Measurements from ENCODE around the gene RASGRP3.

RASGRP3 gene

GRCh38 chr2:33484042-33484621, 7.7 kb downstream of the RASGRP3 start:
- Histone ChIP-seq H3K9ac (ENCODE audit: low read depth, low read length) (no peak overlapping the region), H3K4me1 (ENCODE audit: insufficient read depth, low read length) (no peaks in the 10 kb centered on the region), H3K27me3 (ENCODE audit: insufficient read depth, low read length) (no peaks in the 10 kb centered on the region), H3K9me3 (ENCODE audit: insufficient read depth, low read depth, low read length) (peaks cover 5% of the 10 kb centered on the region), H3K4me3 (ENCODE audit: low read length) (no peak overlapping the region), H3K27ac (ENCODE audit: low read length) (no peak overlapping the region), H3K36me3 (ENCODE audit: insufficient read depth, low read depth, low read length) (no peaks in the 10 kb centered on the region)

GRCh38 chr2:33485051-33485450, 8.6 kb downstream of the RASGRP3 start:
- no peak overlapping the region for H3K4me3 ChIP-seq (ENCODE audit: low read length)
- H3K36me3 ChIP-seq (ENCODE audit: insufficient read depth, low read depth, low read length): no peaks in the 10 kb centered on the region
- H3K27me3 ChIP-seq (ENCODE audit: insufficient read depth, low read length): no peaks in the 10 kb centered on the region
- no peak overlapping the region for H3K9ac ChIP-seq (ENCODE audit: low read depth, low read length)
- peaks cover 5% of the 10 kb centered on the region for H3K9me3 ChIP-seq (ENCODE audit: insufficient read depth, low read depth, low read length)
- no peaks in the 10 kb centered on the region for H3K4me1 ChIP-seq (ENCODE audit: insufficient read depth, low read length)
- H3K27ac ChIP-seq (ENCODE audit: low read length): no peak overlapping the region

GRCh38 chr2:33486544-33486943, 10.1 kb downstream of the RASGRP3 start:
- Histone ChIP-seq H3K36me3 (ENCODE audit: insufficient read depth, low read depth, low read length) (no peaks in the 10 kb centered on the region), H3K27ac (ENCODE audit: low read length) (no peak overlapping the region), H3K4me3 (ENCODE audit: low read length) (no peak overlapping the region), H3K9ac (ENCODE audit: low read depth, low read length) (no peak overlapping the region), H3K4me1 (ENCODE audit: insufficient read depth, low read length) (no peaks in the 10 kb centered on the region), H3K9me3 (ENCODE audit: insufficient read depth, low read depth, low read length) (peaks cover 5% of the 10 kb centered on the region), H3K27me3 (ENCODE audit: insufficient read depth, low read length) (no peaks in the 10 kb centered on the region)

- no peaks in the 10 kb centered on the region for H3K4me1 ChIP-seq (ENCODE audit: insufficient read depth, low read length)
- no peaks in the 10 kb centered on the region for H3K27me3 ChIP-seq (ENCODE audit: insufficient read depth, low read length)
- no peaks in the 10 kb centered on the region for H3K36me3 ChIP-seq (ENCODE audit: insufficient read depth, low read depth, low read length)
- no peak overlapping the region for H3K27ac ChIP-seq (ENCODE audit: low read length)
- H3K9ac ChIP-seq (ENCODE audit: low read depth, low read length): no peak overlapping the region
- H3K9me3 ChIP-seq (ENCODE audit: insufficient read depth, low read depth, low read length): peaks cover 5% of the 10 kb centered on the region
- H3K4me3 ChIP-seq (ENCODE audit: low read length): no peak overlapping the region
These were observed 11.8 kb downstream of the RASGRP3 start for GRCh38 chr2:33488178-33488690.

GRCh38 chr2:33488715-33489540, 12.5 kb downstream of the RASGRP3 start:
- no peak overlapping the region for H3K4me3 ChIP-seq (ENCODE audit: low read length)
- no peak overlapping the region for H3K27ac ChIP-seq (ENCODE audit: low read length)
- H3K27me3 ChIP-seq (ENCODE audit: insufficient read depth, low read length): no peaks in the 10 kb centered on the region
- H3K9me3 ChIP-seq (ENCODE audit: insufficient read depth, low read depth, low read length): peaks cover 5% of the 10 kb centered on the region
- H3K9ac ChIP-seq (ENCODE audit: low read depth, low read length): no peak overlapping the region
- no peaks in the 10 kb centered on the region for H3K36me3 ChIP-seq (ENCODE audit: insufficient read depth, low read depth, low read length)
- H3K4me1 ChIP-seq (ENCODE audit: insufficient read depth, low read length): no peaks in the 10 kb centered on the region

GRCh38 chr2:33489835-33490431, 13.5 kb downstream of the RASGRP3 start:
- H3K27ac ChIP-seq (ENCODE audit: low read length): no peak overlapping the region
- H3K9me3 ChIP-seq (ENCODE audit: insufficient read depth, low read depth, low read length): peaks cover 5% of the 10 kb centered on the region
- H3K9ac ChIP-seq (ENCODE audit: low read depth, low read length): no peak overlapping the region
- H3K36me3 ChIP-seq (ENCODE audit: insufficient read depth, low read depth, low read length): no peaks in the 10 kb centered on the region
- H3K4me1 ChIP-seq (ENCODE audit: insufficient read depth, low read length): no peaks in the 10 kb centered on the region
- no peaks in the 10 kb centered on the region for H3K27me3 ChIP-seq (ENCODE audit: insufficient read depth, low read length)
- no peak overlapping the region for H3K4me3 ChIP-seq (ENCODE audit: low read length)

- no peak overlapping the region for H3K27ac ChIP-seq (ENCODE audit: low read length)
- no peaks in the 10 kb centered on the region for H3K4me1 ChIP-seq (ENCODE audit: insufficient read depth, low read length)
- H3K36me3 ChIP-seq (ENCODE audit: insufficient read depth, low read depth, low read length): no peaks in the 10 kb centered on the region
- peaks cover 2% of the 10 kb centered on the region for H3K9me3 ChIP-seq (ENCODE audit: insufficient read depth, low read depth, low read length)
- H3K27me3 ChIP-seq (ENCODE audit: insufficient read depth, low read length): no peaks in the 10 kb centered on the region
- H3K4me3 ChIP-seq (ENCODE audit: low read length): no peak overlapping the region
- H3K9ac ChIP-seq (ENCODE audit: low read depth, low read length): no peak overlapping the region
These were observed 15.1 kb downstream of the RASGRP3 start for GRCh38 chr2:33491441-33492084.

- Histone ChIP-seq H3K27me3 (ENCODE audit: insufficient read depth, low read length) (no peaks in the 10 kb centered on the region), H3K4me1 (ENCODE audit: insufficient read depth, low read length) (no peaks in the 10 kb centered on the region), H3K36me3 (ENCODE audit: insufficient read depth, low read depth, low read length) (no peaks in the 10 kb centered on the region), H3K9me3 (ENCODE audit: insufficient read depth, low read depth, low read length) (no peaks in the 10 kb centered on the region), H3K9ac (ENCODE audit: low read depth, low read length) (no peak overlapping the region), H3K27ac (ENCODE audit: low read length) (no peak overlapping the region), H3K4me3 (ENCODE audit: low read length) (no peak overlapping the region)
These were observed 16.1 kb downstream of the RASGRP3 start for GRCh38 chr2:33492399-33493134.

- H3K9me3 ChIP-seq (ENCODE audit: insufficient read depth, low read depth, low read length): no peaks in the 10 kb centered on the region
- H3K27me3 ChIP-seq (ENCODE audit: insufficient read depth, low read length): no peaks in the 10 kb centered on the region
- no peaks in the 10 kb centered on the region for H3K36me3 ChIP-seq (ENCODE audit: insufficient read depth, low read depth, low read length)
- no peak overlapping the region for H3K9ac ChIP-seq (ENCODE audit: low read depth, low read length)
- H3K27ac ChIP-seq (ENCODE audit: low read length): no peak overlapping the region
- H3K4me3 ChIP-seq (ENCODE audit: low read length): no peak overlapping the region
- H3K4me1 ChIP-seq (ENCODE audit: insufficient read depth, low read length): no peaks in the 10 kb centered on the region
These were observed 17.8 kb downstream of the RASGRP3 start for GRCh38 chr2:33494155-33494779.

GRCh38 chr2:33494877-33495641, 18.6 kb downstream of the RASGRP3 start:
- Histone ChIP-seq H3K4me3 (ENCODE audit: low read length) (no peak overlapping the region), H3K36me3 (ENCODE audit: insufficient read depth, low read depth, low read length) (no peaks in the 10 kb centered on the region)

More at GRCh38 chr2:33494877-33495641, 18.6 kb downstream of the RASGRP3 start:
- H3K9ac ChIP-seq (ENCODE audit: low read depth, low read length): no peak overlapping the region
- H3K9me3 ChIP-seq (ENCODE audit: insufficient read depth, low read depth, low read length): no peaks in the 10 kb centered on the region
- H3K27ac ChIP-seq (ENCODE audit: low read length): no peak overlapping the region
- H3K4me1 ChIP-seq (ENCODE audit: insufficient read depth, low read length): no peaks in the 10 kb centered on the region
- no peaks in the 10 kb centered on the region for H3K27me3 ChIP-seq (ENCODE audit: insufficient read depth, low read length)
